WTC11 (cell line): ENCODE measurements around the gene MTHFD1L. TPM values are rescaled to one million over a fixed set of nuclear protein-coding genes. Genes with fewer than 3 reads are reported as not detected.

Experiments
- ATAC-seq: fragments of 200-7000 bp; cut with Tn5 transposase; 2 replicates; pipeline ENCODE4 v1.10.0; 2021; ENCODE audit warnings: mild to moderate bottlenecking, moderate library complexity
- CTCF ChIA-PET: fragments of 300-600 bp; sonication (Branson Sonifier 250); formaldehyde crosslinking; loops from one replicate; lab custom pipeline; 2021; ENCODE audit warnings: antibody characterized with exemption; lab: Charles Lee
- POLR2A ChIA-PET: fragments of 350-600 bp; sonication (Branson Sonifier 250); formaldehyde crosslinking; loops from one replicate; lab custom pipeline; 2021; ENCODE audit warnings: antibody characterized with exemption; lab: Charles Lee
- DNase-seq: peaks from one replicate; pipeline ENCODE4 v3.0.0; 2021; ENCODE audit warnings: low spot score
- H3K27ac Mint-ChIP-seq: 2 replicates; pipeline ENCODE4 v1.8.0; 2021; ENCODE audit warnings: mixed read lengths
- H3K27me3 Mint-ChIP-seq: 2 replicates; pipeline ENCODE4 v1.8.0; 2021; ENCODE audit warnings: low read depth, mild to moderate bottlenecking, moderate library complexity, mixed read lengths
- H3K36me3 Mint-ChIP-seq: 2 replicates; pipeline ENCODE4 v1.8.0; 2021; ENCODE audit warnings: mixed read lengths
- H3K4me1 Mint-ChIP-seq: 2 replicates; pipeline ENCODE4 v1.8.0; 2022; ENCODE audit warnings: mixed read lengths
- H3K4me3 Mint-ChIP-seq: 2 replicates; pipeline ENCODE4 v1.8.0; 2021; ENCODE audit warnings: mild to moderate bottlenecking, moderate library complexity, mixed read lengths
- H3K9me3 Mint-ChIP-seq: 2 replicates; pipeline ENCODE4 v1.8.0; 2021; ENCODE audit warnings: mixed read lengths
- AFF4 ChIP-seq: sonication (generic); formaldehyde crosslinking; IDR thresholded peaks from 2 replicates; pipeline ENCODE4 v1.8.1; 2023; ENCODE audit warnings: mild to moderate bottlenecking, missing genetic modification reagents, borderline replicate concordance
- ATF1 ChIP-seq: sonication (generic); formaldehyde crosslinking; IDR thresholded peaks from 2 replicates; pipeline ENCODE4 v1.8.1; 2023; ENCODE audit warnings: mild to moderate bottlenecking, moderate library complexity, missing genetic modification reagents
- CREB1 ChIP-seq: sonication (generic); formaldehyde crosslinking; IDR thresholded peaks from 2 replicates; pipeline ENCODE4 v1.8.0; 2023; ENCODE audit warnings: mild to moderate bottlenecking, missing genetic modification reagents
- CREM ChIP-seq: sonication (generic); formaldehyde crosslinking; IDR thresholded peaks from 2 replicates; pipeline ENCODE4 v1.8.1; 2022; ENCODE audit warnings: mild to moderate bottlenecking, missing genetic modification reagents, moderate library complexity
- CTCF ChIP-seq: fragments of 200-600 bp; IDR thresholded peaks from 2 replicates; pipeline ENCODE4 v1.8.0; 2022; ENCODE audit warnings: antibody characterized with exemption
- IRF1 ChIP-seq: sonication (generic); formaldehyde crosslinking; IDR thresholded peaks from 2 replicates; pipeline ENCODE4 v1.8.0; 2023; ENCODE audit warnings: missing genetic modification reagents
- JUN ChIP-seq: sonication (generic); formaldehyde crosslinking; IDR thresholded peaks from 2 replicates; pipeline ENCODE4 v1.8.0; 2023; ENCODE audit warnings: mild to moderate bottlenecking, missing genetic modification reagents
- MLX ChIP-seq: sonication (generic); formaldehyde crosslinking; IDR thresholded peaks from 2 replicates; pipeline ENCODE4 v1.8.1; 2023; ENCODE audit warnings: mild to moderate bottlenecking, missing genetic modification reagents, moderate library complexity
- MXD4 ChIP-seq: fragments of 250-450 bp; sonication (Bioruptor Pico); IDR thresholded peaks from 2 replicates; pipeline ENCODE4 v1.8.0; 2021; ENCODE audit warnings: mild to moderate bottlenecking, moderate library complexity, borderline replicate concordance
- NFE2L1 ChIP-seq: sonication (generic); formaldehyde crosslinking; IDR thresholded peaks from 2 replicates; pipeline ENCODE4 v1.8.1; 2023; ENCODE audit warnings: missing genetic modification reagents
- NFYB ChIP-seq: sonication (generic); formaldehyde crosslinking; conservative IDR thresholded peaks from 2 replicates; pipeline ENCODE4 v1.8.0; 2022; ENCODE audit warnings: low read depth, missing genetic modification reagents
- NR1H2 ChIP-seq: sonication (generic); formaldehyde crosslinking; IDR thresholded peaks from 2 replicates; pipeline ENCODE4 v1.9.0; 2021; ENCODE audit warnings: mild to moderate bottlenecking, moderate library complexity, missing genetic modification reagents
- NR3C1 ChIP-seq: sonication (generic); formaldehyde crosslinking; conservative IDR thresholded peaks from 2 replicates; pipeline ENCODE4 v1.8.1; 2023; ENCODE audit warnings: low read depth, mild to moderate bottlenecking, missing genetic modification reagents
- OVOL2 ChIP-seq: fragments of 250-450 bp; sonication (Bioruptor Pico); IDR thresholded peaks from 2 replicates; pipeline ENCODE4 v1.9.0; 2021; ENCODE audit warnings: mild to moderate bottlenecking, borderline replicate concordance
- PRRX2 ChIP-seq: fragments of 250-450 bp; sonication (Bioruptor Pico); IDR thresholded peaks from 2 replicates; pipeline ENCODE4 v1.8.0; 2021; ENCODE audit warnings: mild to moderate bottlenecking
- SP1 ChIP-seq: sonication (generic); formaldehyde crosslinking; conservative IDR thresholded peaks from 2 replicates; pipeline ENCODE4 v1.8.1; 2022; ENCODE audit warnings: missing genetic modification reagents
- TP53 ChIP-seq: sonication (generic); formaldehyde crosslinking; IDR thresholded peaks from 2 replicates; pipeline ENCODE4 v1.8.1; 2023; ENCODE audit warnings: mild to moderate bottlenecking, missing genetic modification reagents
- USF2 ChIP-seq: sonication (generic); formaldehyde crosslinking; IDR thresholded peaks from 2 replicates; pipeline ENCODE4 v1.8.1; 2023; ENCODE audit warnings: mild to moderate bottlenecking, missing genetic modification reagents, moderate library complexity
- ZBTB21 ChIP-seq: sonication (generic); formaldehyde crosslinking; IDR thresholded peaks from 2 replicates; pipeline ENCODE4 v1.8.1; 2023; ENCODE audit warnings: mild to moderate bottlenecking, missing genetic modification reagents, borderline replicate concordance
- ZNF121 ChIP-seq: sonication (generic); formaldehyde crosslinking; IDR thresholded peaks from 2 replicates; pipeline ENCODE4 v1.8.0; 2023; ENCODE audit warnings: missing genetic modification reagents
- ZNF138 ChIP-seq: sonication (generic); formaldehyde crosslinking; conservative IDR thresholded peaks from 2 replicates; pipeline ENCODE4 v1.8.1; 2022; ENCODE audit warnings: mild to moderate bottlenecking, moderate library complexity, missing genetic modification reagents
- ZNF416 ChIP-seq: fragments of 250-450 bp; sonication (Bioruptor Pico); IDR thresholded peaks from 2 replicates; pipeline ENCODE4 v1.9.0; 2021; ENCODE audit warnings: mild to moderate bottlenecking, inconsistent platforms
- ZNF671 ChIP-seq: fragments of 250-450 bp; sonication (Bioruptor Pico); IDR thresholded peaks from 2 replicates; pipeline ENCODE4 v1.8.0; 2021; ENCODE audit warnings: mild to moderate bottlenecking
- total RNA-seq: library from RNA; stranded (reverse); gene quantifications from 3 replicates; pipeline ENCODE4 v1.2.3, GENCODE V29; 2021
- TF ChIP-seq, protein P1 (sequence below): sonication (generic); formaldehyde crosslinking; IDR thresholded peaks from 2 replicates; pipeline ENCODE4 v1.8.0; 2023; ENCODE audit warnings: mild to moderate bottlenecking, missing genetic modification reagents
- TF ChIP-seq, protein P2 (sequence below): sonication (generic); formaldehyde crosslinking; conservative IDR thresholded peaks from 2 replicates; pipeline ENCODE4 v1.8.1; 2022; ENCODE audit warnings: mild to moderate bottlenecking, missing genetic modification reagents
- TF ChIP-seq, protein P3 (sequence below): sonication (generic); formaldehyde crosslinking; IDR thresholded peaks from 2 replicates; pipeline ENCODE4 v1.8.0; 2022; ENCODE audit warnings: mild to moderate bottlenecking, missing genetic modification reagents

The MTHFD1L gene
- total RNA-seq, 1 experiment from 2014 or later, result 104 TPM

DNA sequence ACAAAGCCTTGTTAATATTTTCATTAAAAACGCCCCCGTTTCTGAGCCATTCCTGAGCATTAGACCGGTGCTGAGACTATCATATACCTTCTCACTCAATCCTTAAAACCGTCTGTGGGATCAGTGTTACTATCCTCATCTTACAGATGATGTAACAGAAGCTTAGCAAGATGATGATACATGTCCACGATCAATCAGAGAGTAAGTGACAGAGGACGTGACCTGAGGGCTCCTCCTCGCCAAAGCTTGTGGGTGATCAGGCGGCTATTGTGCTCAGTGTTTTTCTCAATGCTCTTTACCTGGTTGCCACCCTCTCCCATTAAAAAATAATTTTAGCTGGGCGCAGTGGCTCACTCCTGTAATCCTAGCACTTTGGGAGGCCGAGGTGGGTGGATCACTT lies 113.1 kb downstream of the MTHFD1L start:
- Mint-ChIP-seq H3K4me1 (peaks cover 7% of the 10 kb centered on the region; the same call in 1 of the 2 replicates), H3K9me3 (no peaks in the 10 kb centered on the region), H3K36me3 (peaks cover 16% of the 10 kb centered on the region), H3K27ac (no peak overlapping the region), H3K27me3 (no peaks in the 10 kb centered on the region), H3K4me3 (no peak overlapping the region)
- POLR2A ChIA-PET, result no interaction called here
- TF ChIP-seq CTCF, result no peak
- no peak for TF ChIP-seq PRRX2
- TF ChIP-seq NR3C1, result no peak
- TF ChIP-seq, protein P1, sequence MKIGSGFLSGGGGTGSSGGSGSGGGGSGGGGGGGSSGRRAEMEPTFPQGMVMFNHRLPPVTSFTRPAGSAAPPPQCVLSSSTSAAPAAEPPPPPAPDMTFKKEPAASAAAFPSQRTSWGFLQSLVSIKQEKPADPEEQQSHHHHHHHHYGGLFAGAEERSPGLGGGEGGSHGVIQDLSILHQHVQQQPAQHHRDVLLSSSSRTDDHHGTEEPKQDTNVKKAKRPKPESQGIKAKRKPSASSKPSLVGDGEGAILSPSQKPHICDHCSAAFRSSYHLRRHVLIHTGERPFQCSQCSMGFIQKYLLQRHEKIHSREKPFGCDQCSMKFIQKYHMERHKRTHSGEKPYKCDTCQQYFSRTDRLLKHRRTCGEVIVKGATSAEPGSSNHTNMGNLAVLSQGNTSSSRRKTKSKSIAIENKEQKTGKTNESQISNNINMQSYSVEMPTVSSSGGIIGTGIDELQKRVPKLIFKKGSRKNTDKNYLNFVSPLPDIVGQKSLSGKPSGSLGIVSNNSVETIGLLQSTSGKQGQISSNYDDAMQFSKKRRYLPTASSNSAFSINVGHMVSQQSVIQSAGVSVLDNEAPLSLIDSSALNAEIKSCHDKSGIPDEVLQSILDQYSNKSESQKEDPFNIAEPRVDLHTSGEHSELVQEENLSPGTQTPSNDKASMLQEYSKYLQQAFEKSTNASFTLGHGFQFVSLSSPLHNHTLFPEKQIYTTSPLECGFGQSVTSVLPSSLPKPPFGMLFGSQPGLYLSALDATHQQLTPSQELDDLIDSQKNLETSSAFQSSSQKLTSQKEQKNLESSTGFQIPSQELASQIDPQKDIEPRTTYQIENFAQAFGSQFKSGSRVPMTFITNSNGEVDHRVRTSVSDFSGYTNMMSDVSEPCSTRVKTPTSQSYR (CRISPR knock-in tag), result no peak
- TF ChIP-seq ATF1 (CRISPR knock-in tag), result no peak
- TF ChIP-seq OVOL2 (CRISPR knock-in tag), result no peak
- no peak for TF ChIP-seq AFF4 (CRISPR knock-in tag)
- no peak for TF ChIP-seq ZNF121
- TF ChIP-seq ZBTB21, result no peak
- TF ChIP-seq, protein P2, sequence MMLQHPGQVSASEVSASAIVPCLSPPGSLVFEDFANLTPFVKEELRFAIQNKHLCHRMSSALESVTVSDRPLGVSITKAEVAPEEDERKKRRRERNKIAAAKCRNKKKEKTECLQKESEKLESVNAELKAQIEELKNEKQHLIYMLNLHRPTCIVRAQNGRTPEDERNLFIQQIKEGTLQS (CRISPR knock-in tag), result no peak
- TF ChIP-seq TP53 (CRISPR knock-in tag), result no peak
- no peak for TF ChIP-seq CREM
- no peak for TF ChIP-seq ZNF671 (CRISPR knock-in tag)
- no peak for TF ChIP-seq NR1H2 (CRISPR knock-in tag)
- DNase-seq (no peak), ATAC-seq (no peak)
- CTCF ChIA-PET, result interaction anchor here (1.5 kb wide), 1 partner anchor 49 kb away, joined by 3 read pairs; no protein-coding TSS in a partner anchor

DNA sequence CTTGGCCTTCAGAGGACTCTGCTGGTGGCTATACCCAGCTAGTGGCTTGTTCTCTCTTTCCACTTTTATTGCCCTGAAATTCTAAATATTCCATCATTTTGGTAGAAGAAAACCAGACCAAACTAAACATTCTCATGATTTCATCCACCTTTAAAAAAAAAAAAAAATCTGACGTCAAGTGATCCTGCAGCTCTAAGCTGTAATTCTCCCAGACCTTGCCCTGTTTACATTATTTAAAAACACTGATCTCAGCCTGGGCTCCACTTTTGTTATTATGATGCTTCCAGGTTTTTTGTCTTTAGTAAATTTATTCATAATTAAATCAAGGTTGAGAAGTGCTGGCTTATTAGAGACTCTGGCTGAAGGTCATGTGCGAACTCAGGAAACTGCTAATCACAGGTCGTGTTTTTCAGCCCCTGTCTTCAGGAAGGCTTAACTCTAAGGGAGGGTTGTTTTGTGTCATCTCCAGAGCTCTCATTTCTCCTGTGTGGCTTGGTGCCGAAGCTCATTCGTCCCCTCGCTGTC lies 114.4 kb downstream of the MTHFD1L start:
- H3K4me3 Mint-ChIP-seq, result no peak overlapping the region
- DNase-seq (no peak), ATAC-seq (no peak; the same call in 1 of the 2 replicates)
- H3K9me3 Mint-ChIP-seq, result no peaks in the 10 kb centered on the region
- peaks cover 7% of the 10 kb centered on the region; the same call in 1 of the 2 replicates for H3K4me1 Mint-ChIP-seq
- ChIA-PET POLR2A (interaction anchor here (0.6 kb wide), 1 partner anchor 95 kb away, joined by 6 read pairs; no protein-coding TSS in a partner anchor), CTCF (interaction anchor here (0.8 to 1.6 kb wide), 4 partner anchors 35 to 345 kb away, joined by 3 to 5 read pairs (median 4); no protein-coding TSS in a partner anchor)
- H3K27ac Mint-ChIP-seq, result peak overlapping the region; percentile 64
- H3K36me3 Mint-ChIP-seq, result peaks cover 6% of the 10 kb centered on the region
- no peaks in the 10 kb centered on the region for H3K27me3 Mint-ChIP-seq
- no peak for TF ChIP-seq SP1
- TF ChIP-seq ZNF138, result no peak
- no peak for TF ChIP-seq MXD4 (CRISPR knock-in tag)
- no peak for TF ChIP-seq NFYB (CRISPR knock-in tag)
- TF ChIP-seq NFE2L1 (CRISPR knock-in tag), result no peak
- no peak for TF ChIP-seq USF2 (CRISPR knock-in tag)
- TF ChIP-seq, protein P3, sequence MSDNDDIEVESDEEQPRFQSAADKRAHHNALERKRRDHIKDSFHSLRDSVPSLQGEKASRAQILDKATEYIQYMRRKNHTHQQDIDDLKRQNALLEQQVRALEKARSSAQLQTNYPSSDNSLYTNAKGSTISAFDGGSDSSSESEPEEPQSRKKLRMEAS (CRISPR knock-in tag), result no peak
- no peak for TF ChIP-seq CREB1 (CRISPR knock-in tag)
- TF ChIP-seq MLX (CRISPR knock-in tag), result no peak
- TF ChIP-seq ZNF416 (CRISPR knock-in tag), result no peak
- no peak for TF ChIP-seq IRF1 (CRISPR knock-in tag)
- TF ChIP-seq JUN (CRISPR knock-in tag), result no peak
